ENCODE results near the gene MBD2.
"Not testable (repeated sequence)": the region's sequence is repeated elsewhere in the genome, so short reads cannot be mapped to it uniquely, and the experiment has no call there.

Gene MBD2

GRCh38 chr18:54224379-54225014, at the start of gene MBD2:
TSS of gene MBD2 (minus strand) at chr18:54224669. CDS start at chr18:54224559, 110 bp downstream.
- peak within 1 kb of the TSS; percentile 95 for H3K27ac Mint-ChIP-seq
- peak; percentile 94 for DNase-seq
- CTCF ChIA-PET: interaction anchor here (1.2 to 1.7 kb wide), 3 partner anchors 42 to 133 kb away, joined by 4 to 16 read pairs (median 10); partner anchors contain the start of genes C18orf54, POLI and STARD6
- H3K4me3 Mint-ChIP-seq: peak within 1 kb of the TSS; percentile 91
- H3K9me3 Mint-ChIP-seq: no peaks in the 10 kb centered on the region
- H3K36me3 Mint-ChIP-seq: peaks cover 7% of the 10 kb centered on the region
- H3K4me1 Mint-ChIP-seq: peaks cover 45% of the 10 kb centered on the region
- no peaks in the 10 kb centered on the region for H3K27me3 Mint-ChIP-seq

- Mint-ChIP-seq H3K9me3 (no peaks in the 10 kb centered on the region), H3K27me3 (peaks cover 8% of the 10 kb centered on the region), H3K4me3 (peak overlapping the region; percentile 88), H3K36me3 (peaks cover 3% of the 10 kb centered on the region), H3K27ac (peak overlapping the region; percentile 96), H3K4me1 (peaks cover 34% of the 10 kb centered on the region)
- CTCF ChIA-PET: interaction anchor here (0.7 to 4.1 kb wide), 22 partner anchors 8 to 401 kb away, joined by 3 to 59 read pairs (median 6); partner anchors contain the start of genes C18orf54, MBD2 and STARD6
- DNase-seq: peak; percentile 71
These were observed 45.7 kb upstream of the MBD2 start for GRCh38 chr18:54269893-54270844.

- Mint-ChIP-seq H3K27ac (peak overlapping the region; percentile 96), H3K27me3 (peaks cover 8% of the 10 kb centered on the region), H3K4me3 (peak overlapping the region; percentile 88), H3K36me3 (no peaks in the 10 kb centered on the region), H3K4me1 (peaks cover 46% of the 10 kb centered on the region), H3K9me3 (no peaks in the 10 kb centered on the region)
- DNase-seq: no peak
- CTCF ChIA-PET: interaction anchor here (0.6 to 4.1 kb wide), 5 partner anchors 21 to 88 kb away, joined by 3 to 59 read pairs (median 10); partner anchors contain the start of genes C18orf54 and STARD6
These were observed 44.3 kb upstream of the MBD2 start for GRCh38 chr18:54268751-54269150.

DNA sequence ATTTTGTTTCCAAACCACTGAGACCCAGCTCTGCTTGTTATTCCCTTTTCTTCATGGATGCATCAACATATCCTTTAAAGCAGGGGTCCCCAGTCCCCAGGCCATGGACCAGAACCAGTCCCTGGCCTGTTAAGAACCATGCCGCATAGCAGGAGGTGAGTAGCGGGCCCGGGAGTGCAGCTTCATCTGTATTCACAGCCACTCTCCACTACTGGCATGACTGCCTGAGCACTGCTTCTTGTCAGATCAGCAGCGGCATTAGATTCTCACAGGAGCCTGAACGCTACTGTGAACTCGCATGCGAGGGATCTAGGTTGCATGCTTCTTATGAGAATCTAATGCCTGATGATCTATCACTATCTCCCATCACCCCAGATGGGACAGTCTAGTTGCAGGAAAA, 43.2 kb upstream of the MBD2 start:
- H3K4me3 Mint-ChIP-seq: no peak overlapping the region
- no peak overlapping the region for H3K27ac Mint-ChIP-seq
- no peak for DNase-seq
- CTCF ChIA-PET: interaction anchor here (1.1 kb wide), 1 partner anchor 45 kb away, joined by 4 read pairs; no protein-coding TSS in a partner anchor
- no peaks in the 10 kb centered on the region for H3K36me3 Mint-ChIP-seq
- H3K27me3 Mint-ChIP-seq: peaks cover 8% of the 10 kb centered on the region
- H3K4me1 Mint-ChIP-seq: peaks cover 52% of the 10 kb centered on the region
- H3K9me3 Mint-ChIP-seq: no peaks in the 10 kb centered on the region

DNA sequence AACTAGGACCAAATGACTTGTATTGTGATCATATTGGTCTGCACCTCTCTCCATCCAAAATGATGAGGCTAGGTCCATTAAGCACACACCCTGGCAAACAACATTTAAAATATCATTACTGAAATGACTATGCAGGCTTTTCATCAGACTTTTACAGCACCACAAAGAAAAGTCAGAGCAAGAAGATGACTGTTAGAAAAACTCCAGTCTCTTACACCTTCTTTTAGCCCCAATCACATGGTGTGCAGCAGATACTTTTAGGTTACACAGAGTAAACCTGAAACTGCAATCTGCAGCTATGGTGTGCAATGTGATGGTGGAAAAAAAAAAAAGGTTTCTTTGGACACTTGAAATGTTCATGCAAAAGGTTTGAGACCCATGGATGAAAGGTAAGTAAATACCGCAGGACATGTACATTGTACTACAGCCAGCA, 39.5 kb upstream of the MBD2 start:
- no peaks in the 10 kb centered on the region for H3K36me3 Mint-ChIP-seq
- H3K27ac Mint-ChIP-seq: peak overlapping the region; percentile 77
- DNase-seq: no peak
- H3K27me3 Mint-ChIP-seq: no peaks in the 10 kb centered on the region
- CTCF ChIA-PET: interaction anchor here (0.6 kb wide), 1 partner anchor 178 kb away, joined by 5 read pairs; no protein-coding TSS in a partner anchor
- no peaks in the 10 kb centered on the region for H3K9me3 Mint-ChIP-seq
- no peak overlapping the region for H3K4me3 Mint-ChIP-seq
- H3K4me1 Mint-ChIP-seq: peaks cover 46% of the 10 kb centered on the region

DNA sequence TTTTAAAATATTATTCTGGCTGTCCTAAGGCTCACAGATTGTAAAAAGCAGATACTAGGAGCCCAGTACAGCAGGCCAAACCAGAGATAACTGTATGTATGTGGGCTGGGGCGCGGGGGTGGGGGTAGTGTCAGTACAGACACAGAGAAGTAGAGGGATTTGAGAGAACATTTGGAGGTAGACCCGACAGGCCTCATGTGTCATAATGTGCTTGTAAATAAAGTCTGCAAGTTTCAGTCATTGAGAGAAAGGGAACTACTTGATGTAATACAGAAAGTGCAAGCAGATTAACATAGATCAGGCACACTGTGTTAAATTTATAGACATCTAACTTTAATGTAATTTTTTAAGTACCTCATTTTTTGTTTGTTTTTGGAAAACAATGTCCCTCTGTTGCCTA, 37.4 kb upstream of the MBD2 start:
- Mint-ChIP-seq H3K27me3 (no peaks in the 10 kb centered on the region), H3K27ac (no peak overlapping the region), H3K4me3 (no peak overlapping the region), H3K9me3 (no peaks in the 10 kb centered on the region), H3K36me3 (no peaks in the 10 kb centered on the region), H3K4me1 (peaks cover 38% of the 10 kb centered on the region)
- CTCF ChIA-PET: no interaction called here
- DNase-seq: peak; percentile 24

DNA sequence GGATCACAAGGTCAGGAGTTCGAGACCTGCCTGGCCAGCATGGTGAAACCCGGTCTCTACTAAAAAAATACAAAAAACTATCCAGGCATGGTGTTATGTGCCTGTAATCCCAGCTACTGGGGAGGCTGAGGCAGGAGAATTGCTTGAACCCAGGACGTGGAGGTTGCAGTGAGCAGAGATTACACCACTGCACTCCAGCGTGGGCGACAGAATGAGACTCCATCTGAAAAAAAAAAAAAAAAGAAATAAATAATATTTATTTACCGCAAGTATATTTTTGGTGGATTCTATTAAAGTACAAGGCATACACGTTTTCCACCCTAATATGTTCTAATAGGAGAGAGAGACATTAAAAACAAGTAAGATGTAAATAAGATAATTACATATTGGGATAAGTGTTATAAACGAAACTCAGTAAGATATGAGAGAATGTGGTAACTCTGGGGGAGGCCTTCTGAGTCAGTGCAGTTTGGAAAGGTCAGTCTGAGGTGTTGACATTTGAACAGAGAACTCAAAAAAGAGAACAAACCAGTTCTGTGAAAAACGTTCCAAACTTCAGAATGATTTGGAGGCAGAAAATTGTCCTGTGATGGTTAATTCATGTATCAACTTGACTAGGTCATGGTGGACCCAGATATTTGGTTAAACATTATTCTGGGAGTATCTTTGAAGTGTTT, 36.1 kb upstream of the MBD2 start:
- DNase-seq: no peak
- CTCF ChIA-PET: interaction anchor here (1.1 kb wide), 1 partner anchor 37 kb away, joined by 3 read pairs; no protein-coding TSS in a partner anchor
- Mint-ChIP-seq H3K27ac (no peak overlapping the region), H3K36me3 (no peaks in the 10 kb centered on the region), H3K27me3 (no peaks in the 10 kb centered on the region), H3K9me3 (no peaks in the 10 kb centered on the region), H3K4me3 (no peak overlapping the region), H3K4me1 (peaks cover 38% of the 10 kb centered on the region)

GRCh38 chr18:54257818-54258217, 33.3 kb upstream of the MBD2 start:
- H3K9me3 Mint-ChIP-seq, H3K4me3 Mint-ChIP-seq, H3K27ac Mint-ChIP-seq, CTCF ChIA-PET, H3K27me3 Mint-ChIP-seq, H3K36me3 Mint-ChIP-seq, DNase-seq: not testable (repeated sequence)
- H3K4me1 Mint-ChIP-seq: peaks cover 16% of the 10 kb centered on the region

- no peak for DNase-seq
- Mint-ChIP-seq H3K27ac (no peak overlapping the region), H3K27me3 (peaks cover 6% of the 10 kb centered on the region), H3K36me3 (no peaks in the 10 kb centered on the region), H3K4me1 (peaks cover 11% of the 10 kb centered on the region), H3K9me3 (no peaks in the 10 kb centered on the region), H3K4me3 (no peak overlapping the region)
- CTCF ChIA-PET: no interaction called here
These were observed 32.5 kb upstream of the MBD2 start for GRCh38 chr18:54257015-54257414.

DNA sequence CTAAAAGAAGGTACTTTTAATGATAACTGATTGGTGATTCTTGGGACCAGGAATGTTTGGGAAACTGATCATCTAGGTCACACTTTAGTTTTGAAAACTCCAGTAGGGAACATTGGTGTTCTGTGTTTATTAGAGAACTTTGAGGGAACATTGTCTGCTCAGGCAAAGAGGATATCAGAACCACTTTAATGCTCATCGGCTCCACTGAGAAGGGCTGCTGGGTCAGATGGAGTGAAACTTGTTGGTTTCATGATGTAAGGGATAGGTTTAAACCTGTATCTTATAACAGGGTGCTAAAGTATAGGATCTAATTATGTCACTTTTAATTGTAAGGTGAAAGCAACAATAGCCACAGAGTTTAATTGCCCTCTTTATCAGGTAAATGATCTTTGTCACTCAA, 30.7 kb upstream of the MBD2 start:
- CTCF ChIA-PET: no interaction called here
- peaks cover 6% of the 10 kb centered on the region for H3K27me3 Mint-ChIP-seq
- H3K27ac Mint-ChIP-seq: no peak overlapping the region
- H3K4me3 Mint-ChIP-seq: no peak overlapping the region
- H3K9me3 Mint-ChIP-seq: no peaks in the 10 kb centered on the region
- DNase-seq: no peak
- peaks cover 7% of the 10 kb centered on the region for H3K4me1 Mint-ChIP-seq
- no peaks in the 10 kb centered on the region for H3K36me3 Mint-ChIP-seq

GRCh38 chr18:54254265-54254758, 29.8 kb upstream of the MBD2 start:
- no peak for DNase-seq
- CTCF ChIA-PET: no interaction called here
- Mint-ChIP-seq H3K27me3 (peaks cover 6% of the 10 kb centered on the region), H3K4me1 (peaks cover 10% of the 10 kb centered on the region), H3K4me3 (no peak overlapping the region), H3K36me3 (no peaks in the 10 kb centered on the region), H3K27ac (no peak overlapping the region), H3K9me3 (no peaks in the 10 kb centered on the region)

DNA sequence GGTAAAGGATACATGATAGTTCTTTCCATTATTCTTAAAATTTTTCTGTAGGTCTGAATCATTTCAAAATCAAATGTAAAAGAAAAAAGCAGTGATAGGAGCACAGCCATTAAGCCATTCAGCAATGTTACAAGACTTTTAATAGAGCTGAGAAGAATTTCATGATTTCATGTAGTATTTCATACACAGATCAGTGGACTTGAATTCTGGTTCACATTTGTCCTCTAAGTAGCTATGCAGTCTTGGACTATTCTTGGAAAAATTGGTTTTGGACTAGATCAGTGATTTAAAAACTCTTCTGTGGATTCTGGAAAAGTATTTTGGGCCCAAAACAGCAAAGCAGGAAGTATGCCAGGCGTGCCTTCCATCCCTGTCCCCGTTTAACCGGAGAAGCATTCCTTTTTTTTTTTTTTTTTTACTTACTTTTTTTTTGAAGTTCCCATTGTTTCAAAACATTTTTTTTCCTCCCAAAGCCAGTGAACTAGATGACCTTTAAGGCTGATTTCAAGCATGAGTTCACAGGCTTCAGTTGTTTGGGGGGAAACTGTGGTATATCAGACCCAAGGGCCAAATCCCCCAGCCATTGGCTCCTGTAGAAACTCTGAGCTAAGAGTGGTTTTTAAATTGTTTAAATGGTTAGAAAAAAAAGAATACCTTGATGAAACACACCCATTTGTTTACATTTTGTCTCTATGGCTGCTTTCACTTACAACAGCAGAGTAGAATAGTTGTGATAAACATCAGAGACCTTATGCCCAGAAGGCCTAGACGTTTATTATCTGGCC, 27.3 kb upstream of the MBD2 start:
- Mint-ChIP-seq H3K4me3 (no peak overlapping the region), H3K27ac (no peak overlapping the region), H3K27me3 (peaks cover 6% of the 10 kb centered on the region), H3K9me3 (no peaks in the 10 kb centered on the region), H3K4me1 (peaks cover 19% of the 10 kb centered on the region), H3K36me3 (peaks cover 2% of the 10 kb centered on the region)
- CTCF ChIA-PET: interaction anchor here (1.3 kb wide), 1 partner anchor 19 kb away, joined by 4 read pairs; no protein-coding TSS in a partner anchor
- DNase-seq: no peak

- Mint-ChIP-seq H3K9me3 (no peaks in the 10 kb centered on the region), H3K36me3 (peaks cover 2% of the 10 kb centered on the region), H3K27ac (peak overlapping the region; percentile 4), H3K27me3 (peaks cover 6% of the 10 kb centered on the region), H3K4me1 (peaks cover 19% of the 10 kb centered on the region), H3K4me3 (no peak overlapping the region)
- CTCF ChIA-PET: interaction anchor here (1.3 kb wide), 1 partner anchor 20 kb away, joined by 4 read pairs; no protein-coding TSS in a partner anchor
- no peak for DNase-seq
These were observed 26.4 kb upstream of the MBD2 start for GRCh38 chr18:54250846-54251261.
